ENCODE results near the gene DNAJC22. TPM values are rescaled to one million over a fixed set of nuclear protein-coding genes. Genes with fewer than 3 reads are reported as not detected.

The DNAJC22 gene
- total RNA-seq, 2 experiments from 2014 or later: 0.16 to 0.76 TPM

DNA sequence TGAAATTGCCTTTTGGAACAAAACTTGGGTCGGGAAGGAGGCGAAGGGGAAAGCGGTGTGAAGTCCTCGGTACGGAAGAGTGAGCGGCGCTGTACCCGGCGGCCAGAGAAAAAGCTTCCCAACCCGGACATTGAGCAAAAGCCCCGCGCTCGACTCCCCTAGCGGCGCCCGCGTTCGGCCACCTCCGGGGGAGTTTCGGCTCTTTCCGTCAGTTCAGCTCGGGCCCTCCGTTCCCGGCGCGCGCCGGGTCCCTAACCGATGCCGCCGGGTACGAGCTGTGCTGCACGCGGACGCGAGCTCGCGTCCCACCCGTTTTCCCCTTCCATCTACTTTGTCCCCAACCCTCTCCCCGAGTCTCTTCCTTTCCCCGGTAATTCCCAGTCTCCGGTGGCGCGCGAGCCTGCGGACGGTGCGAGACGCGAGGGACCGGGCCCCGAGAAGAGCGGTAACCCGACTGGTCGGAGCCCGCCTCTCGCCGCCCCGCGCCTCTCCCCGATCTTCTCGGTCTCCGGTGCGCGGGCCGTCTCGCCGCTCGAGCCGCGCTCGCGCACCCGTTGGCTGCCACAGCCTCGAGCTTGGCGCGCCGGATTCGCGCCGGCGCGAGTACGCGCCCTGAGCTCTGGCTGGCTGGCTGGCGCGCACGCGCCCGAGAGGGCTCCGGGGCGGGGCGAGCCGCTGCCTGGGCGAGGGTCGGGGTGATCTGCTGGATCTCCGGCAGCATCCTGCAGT lies 20.1 kb downstream of the DNAJC22 start:
- peak; percentile 95 for DNase-seq (ENCODE audit: low spot score)
- peak overlapping the region; percentile 90 for H2AFZ ChIP-seq (ENCODE audit: low read length)
- H3K4me1 ChIP-seq (ENCODE audit: insufficient read depth, low read length, poor library complexity, severe bottlenecking): peaks cover 34% of the 10 kb centered on the region
- CTCF ChIA-PET (ENCODE audit: unreplicated experiment): interaction anchor here (0.6 to 1.7 kb wide), 6 partner anchors 9 to 879 kb away, joined by 3 to 10 read pairs (median 5); partner anchors contain the start of gene DNAJC22
- H3K9me3 ChIP-seq (ENCODE audit: low read length): no peaks in the 10 kb centered on the region
- TF ChIP-seq EZH2phosphoT487 (IDR thresholded peaks at IDR 0.05; ENCODE audit: borderline replicate concordance, low read depth, low read length): no peak
- TF ChIP-seq, protein P1, sequence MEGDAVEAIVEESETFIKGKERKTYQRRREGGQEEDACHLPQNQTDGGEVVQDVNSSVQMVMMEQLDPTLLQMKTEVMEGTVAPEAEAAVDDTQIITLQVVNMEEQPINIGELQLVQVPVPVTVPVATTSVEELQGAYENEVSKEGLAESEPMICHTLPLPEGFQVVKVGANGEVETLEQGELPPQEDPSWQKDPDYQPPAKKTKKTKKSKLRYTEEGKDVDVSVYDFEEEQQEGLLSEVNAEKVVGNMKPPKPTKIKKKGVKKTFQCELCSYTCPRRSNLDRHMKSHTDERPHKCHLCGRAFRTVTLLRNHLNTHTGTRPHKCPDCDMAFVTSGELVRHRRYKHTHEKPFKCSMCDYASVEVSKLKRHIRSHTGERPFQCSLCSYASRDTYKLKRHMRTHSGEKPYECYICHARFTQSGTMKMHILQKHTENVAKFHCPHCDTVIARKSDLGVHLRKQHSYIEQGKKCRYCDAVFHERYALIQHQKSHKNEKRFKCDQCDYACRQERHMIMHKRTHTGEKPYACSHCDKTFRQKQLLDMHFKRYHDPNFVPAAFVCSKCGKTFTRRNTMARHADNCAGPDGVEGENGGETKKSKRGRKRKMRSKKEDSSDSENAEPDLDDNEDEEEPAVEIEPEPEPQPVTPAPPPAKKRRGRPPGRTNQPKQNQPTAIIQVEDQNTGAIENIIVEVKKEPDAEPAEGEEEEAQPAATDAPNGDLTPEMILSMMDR (conservative IDR thresholded peaks at IDR 0.05; ENCODE audit: low read length): peak; percentile 19; the same call in 1 of the 2 replicates
- POLR2A ChIA-PET: interaction anchor here (0.5 to 2.9 kb wide), 19 partner anchors 8 to 409 kb away, joined by 3 to 13 read pairs (median 4); partner anchors contain the start of genes ARF3 and TROAP
- H3K36me3 ChIP-seq (ENCODE audit: insufficient read depth, low read length): peaks cover 12% of the 10 kb centered on the region
- H3K9me2 ChIP-seq (ENCODE audit: insufficient read depth, low read length): no peaks in the 10 kb centered on the region
- H3K27ac ChIP-seq (ENCODE audit: low read depth, low read length, poor library complexity, severe bottlenecking): peak overlapping the region; percentile 88
- TSS peak; percentile 93 for BruUV-seq (replicated peaks)
- H3K4me2 ChIP-seq (ENCODE audit: low read length): peak overlapping the region; percentile 83
- peak overlapping the region; percentile 91 for H3K4me3 ChIP-seq (ENCODE audit: low read depth, low read length, poor library complexity, severe bottlenecking)
- H3K79me2 ChIP-seq (ENCODE audit: insufficient read depth, low read depth, low read length): peaks cover 40% of the 10 kb centered on the region
- H4K20me1 ChIP-seq (ENCODE audit: insufficient read depth, low read length): 0 out of 2 replicates have a peak, but pooled peaks cover 4% of the 10 kb centered on the region
- intact Hi-C loops (cut with micrococcal nuclease; ENCODE audit: unreplicated experiment): loop anchor here (2.0 to 5.0 kb wide), 2 partner anchors 202 to 255 kb away; partner anchors contain the start of genes MCRS1 and PRPF40B

DNA sequence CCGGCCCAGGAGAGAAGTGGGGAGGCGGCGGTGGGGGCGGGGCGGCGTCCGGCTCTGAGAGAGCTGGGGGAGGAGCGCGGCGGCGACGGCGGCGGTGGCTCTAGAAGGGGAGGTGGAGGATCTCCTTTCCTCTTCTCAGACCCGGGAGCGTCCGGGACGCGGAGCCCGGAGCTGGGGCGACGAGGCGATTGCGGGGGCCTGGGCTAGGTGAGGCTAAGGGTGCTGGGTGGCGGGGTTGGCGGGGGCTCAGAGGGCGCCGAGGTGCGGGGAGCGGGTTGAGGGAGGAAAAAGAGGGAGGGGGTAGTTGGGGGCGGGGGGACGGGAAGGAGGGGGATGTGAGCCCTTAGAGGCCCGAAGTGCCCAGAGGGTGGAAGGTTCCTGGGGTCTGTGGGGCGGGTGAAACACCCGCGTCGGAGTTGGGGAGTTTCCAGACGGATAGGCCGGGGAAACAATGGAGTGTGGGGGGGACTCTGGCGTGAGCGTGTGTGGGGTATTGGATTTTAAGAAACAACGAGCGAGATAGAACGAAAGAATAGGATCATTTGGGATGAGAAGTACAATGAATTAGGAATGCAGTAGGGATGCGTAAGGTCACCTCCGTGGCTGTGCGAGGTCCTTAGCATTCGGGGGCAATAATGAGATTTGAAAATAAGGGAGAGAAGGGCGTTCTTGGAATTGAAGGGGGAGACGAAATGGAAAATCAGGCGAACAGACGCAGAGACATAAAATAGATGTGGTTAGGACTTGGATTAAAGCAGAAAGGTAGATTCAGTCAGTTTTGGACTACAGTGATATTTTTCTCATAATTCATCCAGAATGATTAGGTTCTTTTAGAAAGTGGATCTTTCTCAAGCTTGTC lies 20.9 kb downstream of the DNAJC22 start, which contains the start of gene SPATS2:
Gene SPATS2, plus strand, starts transcription at position 82 of the 859 bp plus-strand sequence. CDS start 93,551 bp downstream, outside the sequence.
- TF ChIP-seq EZH2phosphoT487 (IDR thresholded peaks at IDR 0.05; ENCODE audit: borderline replicate concordance, low read depth, low read length): no peak
- TF ChIP-seq, protein P1 (conservative IDR thresholded peaks at IDR 0.05; ENCODE audit: low read length): no peak
- BruUV-seq (replicated peaks): no TSS peak
- POLR2A ChIA-PET: interaction anchor here (0.6 to 2.9 kb wide), 16 partner anchors 9 to 410 kb away, joined by 3 to 13 read pairs (median 4); partner anchors contain the start of genes ARF3 and TROAP
- H4K20me1 ChIP-seq (ENCODE audit: insufficient read depth, low read length): 0 out of 2 replicates have a peak, but pooled peaks cover 4% of the 10 kb centered on the region
- peak within 1 kb of the TSS; percentile 90 for H2AFZ ChIP-seq (ENCODE audit: low read length)
- no peaks in the 10 kb centered on the region for H3K9me2 ChIP-seq (ENCODE audit: insufficient read depth, low read length)
- intact Hi-C loops (cut with micrococcal nuclease; ENCODE audit: unreplicated experiment): loop anchor here (2.0 to 5.0 kb wide), 2 partner anchors 201 to 255 kb away; partner anchors contain the start of genes MCRS1 and PRPF40B
- no peak for DNase-seq (ENCODE audit: low spot score)
- H3K4me2 ChIP-seq (ENCODE audit: low read length): peak within 1 kb of the TSS; percentile 83
- peak within 1 kb of the TSS; percentile 88 for H3K27ac ChIP-seq (ENCODE audit: low read depth, low read length, poor library complexity, severe bottlenecking)
- peak within 1 kb of the TSS; percentile 91 for H3K4me3 ChIP-seq (ENCODE audit: low read depth, low read length, poor library complexity, severe bottlenecking)
- H3K4me1 ChIP-seq (ENCODE audit: insufficient read depth, low read length, poor library complexity, severe bottlenecking): peaks cover 34% of the 10 kb centered on the region
- no peaks in the 10 kb centered on the region for H3K9me3 ChIP-seq (ENCODE audit: low read length)
- peaks cover 17% of the 10 kb centered on the region for H3K36me3 ChIP-seq (ENCODE audit: insufficient read depth, low read length)
- peaks cover 45% of the 10 kb centered on the region for H3K79me2 ChIP-seq (ENCODE audit: insufficient read depth, low read depth, low read length)
- CTCF ChIA-PET (ENCODE audit: unreplicated experiment): interaction anchor here (1.0 to 1.7 kb wide), 4 partner anchors 9 to 93 kb away, joined by 3 to 10 read pairs (median 5); partner anchors contain the start of gene DNAJC22
